Superior temporal gyrus (tissue), 1 donor: ENCODE data around the gene STXBP2.

Experiments
- DNase-seq: peaks from one replicate; pipeline ENCODE4 v3.0.0-alpha.2; 2016; ENCODE audit errors: extremely low spot score

The STXBP2 gene

GRCh38 chr19:7650148-7650547 lies 13.2 kb downstream of the STXBP2 start:
- DNase-seq = no peak

- DNase-seq = peak; percentile 86
Observed at GRCh38 chr19:7652061-7652641, 15.2 kb downstream of the STXBP2 start.

DNA sequence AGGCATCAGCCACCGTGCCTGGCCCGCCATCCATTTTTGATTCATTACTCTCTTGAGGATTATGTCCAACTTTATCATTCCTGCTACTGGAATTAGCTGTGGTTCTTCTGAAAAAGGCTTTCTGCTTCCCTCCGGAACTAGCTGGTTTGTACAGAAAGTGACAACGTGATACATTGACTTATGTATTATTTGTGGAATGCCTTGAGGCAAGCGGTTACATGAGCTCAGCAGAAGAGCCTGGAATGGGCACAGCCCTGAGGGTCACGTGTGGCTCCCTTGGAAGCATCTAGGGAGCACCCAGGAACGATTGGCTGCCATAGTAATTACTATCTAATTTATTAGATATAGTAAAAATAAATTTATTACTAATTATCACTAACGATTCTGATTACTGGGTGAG lies 17.5 kb downstream of the STXBP2 start:
- no peak for DNase-seq

- DNase-seq = no peak
Observed at GRCh38 chr19:7655581-7655980, 18.7 kb downstream of the STXBP2 start.

DNA sequence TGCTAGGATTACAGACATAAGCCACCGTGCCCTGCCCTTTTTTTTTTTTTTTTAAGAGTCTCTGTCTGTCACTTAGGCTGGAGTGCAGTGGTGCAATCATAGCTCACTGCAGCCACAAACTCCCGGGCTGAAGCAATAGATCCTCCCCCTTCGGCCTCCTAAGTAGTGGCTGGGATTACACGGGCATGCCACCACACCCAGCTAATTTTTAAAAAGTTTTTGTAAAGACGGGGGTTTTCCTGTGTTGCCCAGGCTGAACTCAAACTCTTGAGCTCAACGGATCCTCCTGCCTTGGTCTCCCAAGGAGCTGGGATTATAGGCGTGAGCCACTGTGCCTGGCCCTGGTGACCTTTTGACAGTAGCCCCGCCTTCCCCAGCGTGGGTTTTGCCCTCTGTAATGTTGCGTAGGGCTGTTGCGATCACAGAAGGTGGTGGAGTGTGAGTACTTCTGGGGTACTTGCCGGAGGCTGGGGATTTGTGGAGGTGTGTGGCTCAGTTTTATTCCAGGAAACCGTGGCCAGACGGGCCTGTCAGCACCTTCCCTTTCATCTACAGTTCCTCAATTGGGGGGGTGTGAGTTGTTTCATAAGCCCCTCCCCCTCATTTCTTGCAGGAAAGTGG lies 20.3 kb downstream of the STXBP2 start:
- no peak for DNase-seq

GRCh38 chr19:7658219-7658686 lies 21.3 kb downstream of the STXBP2 start:
- DNase-seq = peak; percentile 57

DNA sequence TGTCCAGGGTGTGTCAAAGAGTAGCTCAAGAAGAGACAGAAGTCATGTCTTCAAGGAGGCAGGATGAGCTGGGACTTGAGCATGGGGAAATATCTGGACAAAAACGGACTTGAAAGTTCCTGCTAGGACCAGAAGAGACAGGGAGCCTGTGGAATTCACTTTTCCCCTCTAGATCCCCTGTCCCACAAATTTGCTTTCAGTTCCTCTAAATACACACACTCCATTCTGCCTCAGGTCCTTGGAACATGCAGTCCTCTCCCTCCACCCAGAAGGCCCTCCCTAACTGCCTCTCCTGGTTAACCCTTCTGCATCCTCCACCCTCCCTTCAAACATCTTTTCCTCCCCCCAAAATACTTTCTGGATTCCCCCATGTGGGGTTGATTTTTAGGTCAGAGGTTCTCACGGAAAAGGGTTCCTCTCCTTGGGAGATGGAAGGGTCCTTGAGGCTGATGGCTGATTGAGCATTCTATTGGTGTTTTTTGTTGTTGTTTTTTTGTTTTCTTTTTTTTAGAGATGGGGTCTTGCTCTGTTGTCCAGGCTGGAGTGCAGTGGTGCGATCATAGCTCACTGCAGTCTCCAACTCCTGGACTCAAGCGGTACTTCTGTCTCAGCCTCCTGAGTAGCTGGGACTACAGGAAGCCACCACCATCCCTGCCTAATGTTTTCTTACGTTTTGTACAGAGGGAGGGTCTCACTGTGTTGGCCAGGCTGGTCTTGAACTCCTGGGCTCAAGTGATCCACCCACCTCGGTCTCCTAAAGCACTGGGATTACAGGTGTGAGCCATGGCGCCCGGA lies 25.0 kb downstream of the STXBP2 start:
- DNase-seq = no peak

DNA sequence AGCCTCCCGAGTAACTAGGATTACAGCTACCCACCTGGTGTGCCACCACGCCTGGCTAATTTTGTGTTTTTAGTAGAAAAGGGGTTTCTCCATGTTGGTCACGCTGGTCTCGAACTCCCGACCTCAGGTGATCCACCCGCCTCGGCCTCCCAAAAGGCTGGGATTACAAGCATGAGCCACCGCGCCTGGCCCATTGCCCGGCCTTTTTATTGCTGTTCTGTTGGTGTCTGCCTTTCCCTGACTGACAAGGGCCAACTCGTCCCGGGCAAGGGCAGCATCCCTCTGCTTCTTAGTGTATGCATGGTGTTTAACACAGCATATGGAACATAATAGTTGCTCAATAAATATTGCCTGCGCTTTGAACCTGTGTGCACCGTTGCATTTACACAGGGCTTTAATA lies 25.7 kb downstream of the STXBP2 start:
- DNase-seq = no peak

GRCh38 chr19:7663706-7664105 lies 26.8 kb downstream of the STXBP2 start:
- DNase-seq = no peak

DNA sequence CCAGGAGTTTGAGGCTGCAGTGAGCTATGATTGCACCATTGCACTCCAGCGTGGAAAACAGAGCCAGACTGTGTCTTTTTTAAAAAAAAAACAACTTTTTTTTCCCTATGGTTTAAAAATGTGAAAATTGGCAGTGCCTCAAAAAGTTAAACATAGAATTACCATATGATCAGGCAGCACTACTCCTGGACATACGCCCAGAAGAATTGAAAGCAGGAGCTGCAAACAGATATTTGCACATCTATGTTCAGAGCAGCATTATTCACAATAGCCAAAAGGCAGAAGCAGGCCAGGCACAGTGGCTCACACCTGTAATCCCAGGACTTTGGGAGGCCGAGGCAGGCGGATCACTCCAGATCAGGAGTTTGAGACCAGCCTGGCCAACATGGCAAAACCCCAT lies 28.2 kb downstream of the STXBP2 start:
- peak; percentile 72 for DNase-seq

GRCh38 chr19:7668842-7669241 lies 31.9 kb downstream of the STXBP2 start, which contains the start of gene RETN:
TSS of gene RETN (plus strand) at chr19:7669049. CDS start at chr19:7669327, 278 bp downstream.
- no peak for DNase-seq

- no peak for DNase-seq
Observed at GRCh38 chr19:7669641-7670040, 32.7 kb downstream of the STXBP2 start.

- peak; percentile 19 for DNase-seq
Observed at GRCh38 chr19:7670150-7670783, 33.4 kb downstream of the STXBP2 start.

- no peak for DNase-seq
Observed at GRCh38 chr19:7670790-7671189, 33.9 kb downstream of the STXBP2 start.

GRCh38 chr19:7672522-7672921 lies 35.6 kb downstream of the STXBP2 start:
- DNase-seq = no peak

DNA sequence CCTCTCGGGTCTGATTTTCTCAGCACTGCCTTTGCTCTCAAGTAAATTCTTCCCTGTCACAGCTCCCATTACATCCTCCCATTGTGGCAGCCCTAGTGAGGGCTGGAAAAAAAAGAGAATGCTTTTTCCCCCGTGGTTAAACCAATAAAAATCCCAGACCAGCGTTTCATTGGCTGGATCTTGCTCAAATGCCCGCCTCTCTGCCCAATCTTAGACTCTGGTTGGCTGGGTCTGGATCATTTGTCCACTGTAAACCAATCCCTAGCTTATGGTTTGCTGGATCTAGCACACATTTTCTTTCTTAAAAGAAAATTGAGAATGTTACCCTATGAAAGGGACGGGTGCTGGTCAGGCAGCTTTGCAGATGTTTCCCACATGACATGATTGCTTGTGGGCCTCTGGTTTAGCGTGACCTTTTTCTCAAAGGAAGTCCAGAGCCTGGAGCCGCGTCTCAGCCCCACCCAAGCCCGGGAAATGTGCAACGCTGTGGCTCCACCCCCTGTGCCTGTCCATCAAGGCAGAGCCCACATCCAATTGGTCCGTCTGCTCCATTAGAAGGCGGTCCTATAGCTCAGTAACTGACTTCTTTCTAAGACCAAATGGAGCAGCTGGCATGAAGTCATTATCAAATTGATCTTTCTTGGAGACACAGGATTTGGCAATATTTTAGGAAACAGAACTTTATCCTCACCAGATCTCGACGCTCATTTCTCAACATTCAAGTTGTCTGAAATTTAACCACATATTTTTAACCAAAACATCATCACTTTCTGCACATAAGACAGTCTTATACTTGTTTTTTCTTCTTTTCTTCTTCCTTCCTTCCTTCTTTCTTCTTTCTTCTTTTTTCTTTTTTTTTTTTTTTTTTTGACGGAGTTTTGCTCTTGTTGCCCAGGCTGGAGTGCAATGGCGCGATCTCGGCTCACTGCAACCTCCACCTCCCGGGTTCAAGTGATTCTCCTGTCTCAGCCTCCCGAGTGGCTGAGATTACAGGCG lies 37.4 kb downstream of the STXBP2 start:
- DNase-seq = peak; percentile 18

- DNase-seq = no peak
Observed at GRCh38 chr19:7676376-7676775, 39.5 kb downstream of the STXBP2 start.

DNA sequence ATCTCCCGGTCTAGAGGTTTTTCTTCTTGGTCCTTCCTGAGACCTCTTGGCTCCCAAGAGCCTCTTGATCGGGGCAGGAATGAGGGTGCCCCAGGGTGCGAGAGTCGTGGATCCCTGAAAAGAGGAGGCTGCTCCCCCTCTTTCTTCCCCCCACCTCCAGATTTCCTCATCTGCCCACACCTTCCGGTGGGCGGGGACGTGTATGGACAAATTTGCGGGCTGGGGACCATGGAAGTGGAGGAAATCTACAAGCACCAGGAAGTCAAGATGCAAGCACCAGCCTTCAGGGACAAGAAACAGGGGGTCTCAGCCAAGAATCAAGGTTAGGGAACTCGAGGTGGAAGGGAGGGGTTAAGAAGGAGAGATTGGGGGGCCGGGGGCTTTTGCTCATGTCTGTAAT lies 39.9 kb downstream of the STXBP2 start, which contains the start of gene MCEMP1:
TSS of gene MCEMP1 (plus strand) at position 237 of the 400 bp plus-strand sequence. CDS start at position 268, 31 bp downstream.
- no peak for DNase-seq

DNA sequence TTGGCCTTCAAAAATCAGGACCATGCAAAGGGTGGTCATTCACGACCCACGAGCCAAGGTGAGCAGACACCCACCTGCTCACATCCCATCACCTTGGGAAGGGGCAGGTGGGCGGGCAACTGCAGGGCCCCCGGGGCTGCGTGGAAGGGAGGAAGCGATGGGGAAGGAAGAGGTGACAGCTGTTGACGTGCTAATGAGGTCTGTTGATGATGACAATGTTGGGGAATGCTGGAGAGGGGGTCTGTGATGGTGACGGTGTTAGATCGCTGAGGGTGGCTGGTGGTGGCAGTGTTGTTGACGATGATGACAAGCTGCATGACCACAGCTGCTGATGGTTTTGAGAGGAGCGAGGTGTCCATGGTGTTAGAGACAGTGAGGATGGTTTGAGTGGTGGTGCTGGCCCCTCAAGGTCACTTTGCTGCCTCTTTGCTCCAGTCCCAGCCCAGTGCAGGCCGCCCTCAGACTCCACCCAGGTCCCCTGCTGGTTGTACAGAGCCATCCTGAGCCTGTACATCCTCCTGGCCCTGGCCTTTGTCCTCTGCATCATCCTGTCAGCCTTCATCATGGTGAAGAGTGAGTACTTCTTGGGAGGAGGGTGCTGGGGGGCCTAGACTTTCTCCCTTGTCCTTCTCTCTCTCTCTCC lies 40.9 kb downstream of the STXBP2 start:
- DNase-seq = no peak

GRCh38 chr19:7678971-7679751 lies 42.3 kb downstream of the STXBP2 start:
- peak; percentile 16 for DNase-seq
